Loucy (cell line): Measurements from ENCODE around the gene CYB5B.

ENCODE experiments used
- H2AFZ ChIP-seq: fragments of 200-600 bp; sonication (generic); 2 replicates; pipeline ENCODE4 v1.6.0; 2016; ENCODE audit warnings: antibody characterized with exemption, mild to moderate bottlenecking, low read length, moderate library complexity
- H3F3A ChIP-seq: fragments of 200-600 bp; 2 replicates; pipeline ENCODE4 v1.6.0; 2016; ENCODE audit warnings: antibody characterized with exemption, low read depth, mild to moderate bottlenecking
- H3K27me3 ChIP-seq: fragments of 200-600 bp; sonication (generic); 2 replicates; pipeline ENCODE4 v1.6.1; 2014; ENCODE audit warnings: low read length, mild to moderate bottlenecking; ENCODE audit not compliant: insufficient read depth, poor library complexity, severe bottlenecking
- H3K36me3 ChIP-seq: fragments of 200-600 bp; sonication (generic); 2 replicates; pipeline ENCODE4 v1.6.1; 2016; ENCODE audit warnings: low read length; ENCODE audit not compliant: insufficient read depth
- H3K4me1 ChIP-seq: fragments of 200-600 bp; sonication (generic); 2 replicates; pipeline ENCODE4 v1.5.1; 2014; ENCODE audit warnings: low read length, mild to moderate bottlenecking; ENCODE audit not compliant: insufficient read depth, poor library complexity, severe bottlenecking
- H3K4me2 ChIP-seq: fragments of 200-600 bp; sonication (generic); 2 replicates; pipeline ENCODE4 v1.6.0; 2014; ENCODE audit warnings: antibody characterized with exemption, low read length, low read depth, mild to moderate bottlenecking; ENCODE audit not compliant: poor library complexity, severe bottlenecking
- H3K4me3 ChIP-seq: fragments of 200-600 bp; sonication (generic); 2 replicates; pipeline ENCODE4 v1.5.1; 2014; ENCODE audit warnings: low read length, mild to moderate bottlenecking, mixed read lengths; ENCODE audit not compliant: poor library complexity, severe bottlenecking
- H3K79me2 ChIP-seq: fragments of 200-600 bp; sonication (generic); 2 replicates; pipeline ENCODE4 v1.6.1; 2014; ENCODE audit warnings: low read length; ENCODE audit not compliant: insufficient read depth
- H3K9ac ChIP-seq: fragments of 200-600 bp; sonication (generic); 2 replicates; pipeline ENCODE4 v1.6.0; 2014; ENCODE audit warnings: mild to moderate bottlenecking, low read depth, low read length, moderate library complexity; ENCODE audit not compliant: poor library complexity, severe bottlenecking
- H3K9me2 ChIP-seq: fragments of 200-600 bp; sonication (generic); replicated peaks from 2 replicates; pipeline ENCODE4 v1.6.1; 2016; ENCODE audit warnings: low read depth, low read length, mixed read lengths
- H3K9me3 ChIP-seq: fragments of 200-600 bp; sonication (generic); 2 replicates; pipeline ENCODE4 v1.6.1; 2014; ENCODE audit warnings: mild to moderate bottlenecking, antibody characterized with exemption, low read length, low read depth; ENCODE audit not compliant: insufficient read depth
- H4K20me1 ChIP-seq: fragments of 200-600 bp; sonication (generic); 2 replicates; pipeline ENCODE4 v1.6.0; 2014; ENCODE audit warnings: antibody characterized with exemption, low read length, mild to moderate bottlenecking; ENCODE audit not compliant: insufficient read depth, poor library complexity, severe bottlenecking
- EZH2phosphoT487 ChIP-seq: fragments of 200-600 bp; IDR thresholded peaks from 2 replicates; pipeline ENCODE4 v1.6.1; 2018; ENCODE audit warnings: antibody characterized with exemption, mild to moderate bottlenecking, moderate library complexity, borderline replicate concordance
- TF ChIP-seq, protein P1 (sequence below): fragments of 200-600 bp; sonication (generic); conservative IDR thresholded peaks from 2 replicates; pipeline ENCODE4 v1.5.1; 2014; ENCODE audit warnings: mild to moderate bottlenecking, antibody characterized with exemption, low read length

The CYB5B gene

DNA sequence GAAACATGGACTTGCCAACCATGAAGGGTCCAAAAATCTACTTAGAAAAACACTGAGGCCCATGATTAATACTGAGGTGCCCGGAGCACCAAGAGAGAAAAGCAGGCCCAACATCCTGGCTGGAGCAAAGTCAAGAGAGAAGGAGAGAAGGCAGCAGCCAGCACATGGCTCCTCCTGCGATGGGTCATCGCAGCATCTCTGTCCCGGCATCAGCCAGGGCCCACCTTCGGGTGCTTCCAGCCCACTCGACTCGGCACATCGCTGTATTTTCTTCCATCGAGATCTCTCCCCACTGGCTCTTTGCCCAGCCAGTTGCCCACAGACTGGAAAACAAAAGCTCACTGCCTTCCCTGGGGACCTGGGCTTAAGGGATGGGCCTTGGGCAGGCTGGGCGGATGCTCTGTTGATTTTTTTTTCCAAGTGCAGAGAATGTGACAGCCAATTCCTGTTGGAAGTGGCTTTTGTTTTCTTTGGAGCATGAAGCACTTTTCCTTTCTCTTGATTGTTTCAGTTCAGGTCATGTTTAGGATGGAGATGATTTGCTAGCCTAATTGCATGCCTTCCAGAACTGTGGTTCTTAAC is 58.1 kb downstream of the CYB5B start:
- H3F3A ChIP-seq, result no peaks in the 10 kb centered on the region
- no peaks in the 10 kb centered on the region for H3K27me3 ChIP-seq
- no peak overlapping the region for H2AFZ ChIP-seq
- no peak overlapping the region for H3K4me3 ChIP-seq
- H3K9ac ChIP-seq, result no peak overlapping the region
- no peaks in the 10 kb centered on the region for H3K4me1 ChIP-seq
- H3K9me2 ChIP-seq, result no peaks in the 10 kb centered on the region
- H3K4me2 ChIP-seq, result no peak overlapping the region
- no peaks in the 10 kb centered on the region for H3K79me2 ChIP-seq
- TF ChIP-seq, protein P1, sequence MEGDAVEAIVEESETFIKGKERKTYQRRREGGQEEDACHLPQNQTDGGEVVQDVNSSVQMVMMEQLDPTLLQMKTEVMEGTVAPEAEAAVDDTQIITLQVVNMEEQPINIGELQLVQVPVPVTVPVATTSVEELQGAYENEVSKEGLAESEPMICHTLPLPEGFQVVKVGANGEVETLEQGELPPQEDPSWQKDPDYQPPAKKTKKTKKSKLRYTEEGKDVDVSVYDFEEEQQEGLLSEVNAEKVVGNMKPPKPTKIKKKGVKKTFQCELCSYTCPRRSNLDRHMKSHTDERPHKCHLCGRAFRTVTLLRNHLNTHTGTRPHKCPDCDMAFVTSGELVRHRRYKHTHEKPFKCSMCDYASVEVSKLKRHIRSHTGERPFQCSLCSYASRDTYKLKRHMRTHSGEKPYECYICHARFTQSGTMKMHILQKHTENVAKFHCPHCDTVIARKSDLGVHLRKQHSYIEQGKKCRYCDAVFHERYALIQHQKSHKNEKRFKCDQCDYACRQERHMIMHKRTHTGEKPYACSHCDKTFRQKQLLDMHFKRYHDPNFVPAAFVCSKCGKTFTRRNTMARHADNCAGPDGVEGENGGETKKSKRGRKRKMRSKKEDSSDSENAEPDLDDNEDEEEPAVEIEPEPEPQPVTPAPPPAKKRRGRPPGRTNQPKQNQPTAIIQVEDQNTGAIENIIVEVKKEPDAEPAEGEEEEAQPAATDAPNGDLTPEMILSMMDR, result no peak
- TF ChIP-seq EZH2phosphoT487, result no peak
- no peaks in the 10 kb centered on the region for H4K20me1 ChIP-seq
- H3K36me3 ChIP-seq, result no peaks in the 10 kb centered on the region
- H3K9me3 ChIP-seq, result no peaks in the 10 kb centered on the region

DNA sequence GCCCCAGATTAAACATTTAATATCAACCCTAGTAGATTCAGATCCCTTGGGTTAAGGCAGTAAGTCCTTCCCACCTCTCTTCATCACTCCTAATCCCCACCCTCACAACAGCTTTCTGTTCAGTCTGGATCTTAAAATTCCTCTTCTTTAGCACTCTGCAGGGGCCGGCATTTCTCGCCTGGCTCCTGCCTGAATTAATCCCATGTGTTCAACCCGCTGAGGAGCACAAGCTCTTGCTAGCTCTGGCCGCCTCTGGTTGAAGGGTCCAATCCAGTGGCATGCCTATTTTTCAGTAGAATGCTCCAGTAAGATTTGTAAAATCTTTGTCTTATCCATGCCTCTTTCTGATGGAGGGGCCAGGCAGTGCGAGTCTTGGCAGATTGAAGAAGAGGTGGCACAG is 59.2 kb downstream of the CYB5B start:
- Histone ChIP-seq H3K36me3 (no peaks in the 10 kb centered on the region), H3K4me1 (no peaks in the 10 kb centered on the region), H3K27me3 (no peaks in the 10 kb centered on the region), H3K9me3 (no peaks in the 10 kb centered on the region), H3K4me3 (no peak overlapping the region), H3K9ac (no peak overlapping the region), H3K4me2 (no peak overlapping the region), H3F3A (no peaks in the 10 kb centered on the region), H2AFZ (no peak overlapping the region), H3K79me2 (no peaks in the 10 kb centered on the region), H4K20me1 (no peaks in the 10 kb centered on the region), H3K9me2 (no peaks in the 10 kb centered on the region)
- TF ChIP-seq, protein P1, result no peak
- TF ChIP-seq EZH2phosphoT487, result no peak

DNA sequence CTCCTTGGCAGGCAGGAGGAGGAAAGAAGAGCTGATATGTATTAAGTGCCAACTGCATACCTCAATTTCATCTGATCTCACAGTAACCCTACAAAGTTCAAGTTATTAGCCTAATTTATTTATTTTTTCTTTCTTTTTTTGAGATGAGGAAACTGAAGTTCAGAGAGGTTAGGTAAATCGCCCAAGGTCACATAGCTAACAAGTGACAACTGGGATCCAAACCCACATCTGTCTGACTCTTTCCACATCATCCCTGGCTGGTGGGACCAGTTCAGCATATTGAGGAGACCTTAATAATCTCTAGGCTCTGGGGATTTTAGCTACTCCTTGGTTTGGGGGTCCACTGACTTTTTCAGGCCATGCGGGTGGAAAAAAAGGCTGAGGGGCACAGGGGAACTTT is 60.9 kb downstream of the CYB5B start:
- no peak for TF ChIP-seq EZH2phosphoT487
- TF ChIP-seq, protein P1, result no peak

More for the DNA sequence above, 60.9 kb downstream of the CYB5B start:
- no peaks in the 10 kb centered on the region for H3K4me1 ChIP-seq
- no peaks in the 10 kb centered on the region for H3F3A ChIP-seq
- H3K36me3 ChIP-seq, result no peaks in the 10 kb centered on the region
- H3K79me2 ChIP-seq, result no peaks in the 10 kb centered on the region
- no peak overlapping the region for H3K9ac ChIP-seq
- H2AFZ ChIP-seq, result no peak overlapping the region
- no peaks in the 10 kb centered on the region for H3K9me2 ChIP-seq
- no peaks in the 10 kb centered on the region for H3K27me3 ChIP-seq
- H3K4me3 ChIP-seq, result no peak overlapping the region
- H3K4me2 ChIP-seq, result no peak overlapping the region
- H4K20me1 ChIP-seq, result no peaks in the 10 kb centered on the region
- no peaks in the 10 kb centered on the region for H3K9me3 ChIP-seq
